Measurements from ENCODE around the gene NUTM1. TPM values are rescaled to one million over a fixed set of nuclear protein-coding genes. Genes with fewer than 3 reads are reported as not detected.

Gene NUTM1
- total RNA-seq, 2 donors from 2014 or later: not detected

Small RNA genes lying within 50 kb of the gene (microRNA-seq; reads per million reads assigned to microRNA genes)
- gene MIR1233-1: not detected

Other genes starting within 250 kb of the NUTM1 start
- gene EMC7, start 241.5 kb upstream of the NUTM1 start, total RNA-seq: 10 to 100 TPM; 73.1 to 78.6 TPM
- 1 to 10 TPM in 1 of 2 donors, under 1 TPM in 1; 0.69 to 1.3 TPM for gene PGBD4, start 241.2 kb upstream of the NUTM1 start, total RNA-seq
- 10 to 100 TPM; 37.2 to 43.0 TPM for gene KATNBL1, start 133.2 kb upstream of the NUTM1 start, total RNA-seq
- gene EMC4, start 118.3 kb upstream of the NUTM1 start, total RNA-seq: 100 to 1,000 TPM in 1 of 2 donors, 10 to 100 TPM in 1; 83.5 to 115 TPM
- 10 to 100 TPM; 13.8 to 18.8 TPM for gene SLC12A6, start 5.5 kb upstream of the NUTM1 start, total RNA-seq
- 100 to 1,000 TPM; 143 to 184 TPM for gene NOP10, start 179 bp upstream of the NUTM1 start, total RNA-seq
- gene LPCAT4, start 23.9 kb downstream of the NUTM1 start, total RNA-seq: 100 to 1,000 TPM; 174 to 175 TPM
- 10 to 100 TPM; 10.8 to 24.2 TPM for gene GOLGA8A, start 94.5 kb downstream of the NUTM1 start, total RNA-seq
- gene GOLGA8B, start 240.3 kb downstream of the NUTM1 start, total RNA-seq: 10 to 100 TPM; 10.2 to 20.7 TPM

Data from colonic mucosa (tissue), 2 donors.